DND-41 (cell line): ENCODE results near the gene LY6G6C.
A peak's percentile ranks its signal among the peaks of the same experiment; 100 is the strongest.

Source experiments
- ATAC-seq: fragments of 200-7000 bp; cut with Tn5 transposase; 3 replicates; pipeline ENCODE4 v1.9.1; 2021; ENCODE audit warnings: low read depth; ENCODE audit not compliant: insufficient read depth
- DNase-seq: peaks from one replicate; pipeline ENCODE4 v3.0.0-alpha.2; 2020
- H2AFZ ChIP-seq: 2 replicates; pipeline ENCODE4 v1.6.0; 2012; ENCODE audit warnings: low read depth, low read length
- H3K27ac ChIP-seq: 2 replicates; pipeline ENCODE4 v1.5.1; 2012; ENCODE audit warnings: low read length, inconsistent platforms
- H3K27me3 ChIP-seq: fragments of 200-600 bp; sonication (generic); 2 replicates; pipeline ENCODE4 v1.6.0; 2012; ENCODE audit warnings: low read length, mild to moderate bottlenecking, inconsistent platforms; ENCODE audit not compliant: insufficient read depth, poor library complexity
- H3K36me3 ChIP-seq: 2 replicates; pipeline ENCODE4 v1.5.1; 2012; ENCODE audit warnings: low read length, inconsistent platforms; ENCODE audit not compliant: insufficient read depth
- H3K4me1 ChIP-seq: 2 replicates; pipeline ENCODE4 v1.5.1; 2012; ENCODE audit warnings: mild to moderate bottlenecking, low read length; ENCODE audit not compliant: insufficient read depth
- H3K4me2 ChIP-seq: 2 replicates; pipeline ENCODE4 v1.6.0; 2012; ENCODE audit warnings: mild to moderate bottlenecking, moderate library complexity, low read length, inconsistent platforms; ENCODE audit not compliant: insufficient read depth
- H3K4me3 ChIP-seq, 2 experiments: fragments of 200-600 bp in 1 of 2; shearing (Covaris generic) in 1 of 2; 2 replicates each; pipeline ENCODE4 v1.5.1; 2012 to 2016; ENCODE audit warnings: inconsistent platforms in 2 of 2, low read length in 2 of 2, mild to moderate bottlenecking in 2 of 2, low read depth in 1 of 2, moderate library complexity in 1 of 2
- H3K79me2 ChIP-seq: 2 replicates; pipeline ENCODE4 v1.6.0; 2012; ENCODE audit warnings: low read length, inconsistent platforms; ENCODE audit not compliant: insufficient read depth
- H3K9ac ChIP-seq: 2 replicates; pipeline ENCODE4 v1.6.0; 2012; ENCODE audit warnings: low read depth, mild to moderate bottlenecking, inconsistent platforms, low read length, moderate library complexity
- H3K9me3 ChIP-seq: 2 replicates; pipeline ENCODE4 v1.5.1; 2012; ENCODE audit warnings: low read length, moderate library complexity, mild to moderate bottlenecking, inconsistent platforms; ENCODE audit not compliant: insufficient read depth, severe bottlenecking
- H4K20me1 ChIP-seq: 2 replicates; pipeline ENCODE4 v1.6.0; 2012; ENCODE audit warnings: low read length; ENCODE audit not compliant: insufficient read depth
- EZH2 ChIP-seq: IDR thresholded peaks from 3 replicates; pipeline ENCODE4 v1.6.1; 2012; ENCODE audit warnings: borderline replicate concordance, low read depth, mild to moderate bottlenecking, moderate library complexity, low read length, inconsistent platforms; ENCODE audit not compliant: severe bottlenecking
- TF ChIP-seq, protein P1 (sequence below): IDR thresholded peaks from 2 replicates; pipeline ENCODE4 v1.5.1; 2012; ENCODE audit warnings: borderline replicate concordance, low read length, moderate library complexity, mild to moderate bottlenecking; ENCODE audit not compliant: poor library complexity, severe bottlenecking; ENCODE audit errors: extremely low read depth

Gene LY6G6C

DNA sequence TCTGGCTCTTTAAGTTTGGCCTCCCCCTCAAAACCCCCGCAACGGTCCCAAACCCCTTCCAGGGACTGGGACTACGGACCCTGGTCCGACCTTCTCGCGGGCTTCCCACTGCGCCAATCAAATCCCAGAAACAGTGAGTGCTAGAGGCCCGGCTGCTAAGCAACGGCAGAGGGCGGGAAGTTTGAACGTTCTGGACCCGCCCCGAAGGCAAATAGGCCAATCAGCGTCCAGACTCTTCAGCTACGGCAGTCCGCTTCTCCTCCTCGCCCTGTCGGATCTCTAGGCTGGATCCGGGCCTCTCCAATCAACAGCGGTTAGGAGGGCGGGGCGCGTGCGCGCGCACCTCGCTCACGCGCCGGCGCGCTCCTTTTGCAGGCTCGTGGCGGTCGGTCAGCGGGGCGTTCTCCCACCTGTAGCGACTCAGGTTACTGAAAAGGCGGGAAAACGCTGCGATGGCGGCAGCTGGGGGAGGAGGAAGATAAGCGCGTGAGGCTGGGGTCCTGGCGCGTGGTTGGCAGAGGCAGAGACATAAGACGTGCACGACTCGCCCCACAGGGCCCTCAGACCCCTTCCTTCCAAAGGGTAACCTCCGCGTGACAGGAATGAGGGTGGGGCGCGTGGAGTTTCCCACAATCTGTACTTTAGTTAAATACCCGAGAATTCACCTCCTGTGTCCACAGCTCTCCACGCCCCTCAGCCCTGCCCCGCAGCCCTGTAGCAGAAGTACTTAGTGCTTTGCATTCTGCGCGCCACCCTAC, 18.3 kb upstream of the LY6G6C start, which contains the start of gene MSH5:
Gene MSH5 (plus strand): TSS at position 367 of the 758 bp plus-strand sequence. CDS start 462 bp downstream, outside the sequence.
- peak within 1 kb of the TSS; percentile 99 for H3K9ac ChIP-seq
- peaks cover 3% of the 10 kb centered on the region for H4K20me1 ChIP-seq
- H3K27me3 ChIP-seq, result no peaks in the 10 kb centered on the region
- peaks cover 60% of the 10 kb centered on the region for H3K4me1 ChIP-seq
- H3K4me3 ChIP-seq, result peak within 1 kb of the TSS; percentile 68 to 86
- H3K79me2 ChIP-seq, result peaks cover 56% of the 10 kb centered on the region
- H3K9me3 ChIP-seq, result no peaks in the 10 kb centered on the region
- no peak for TF ChIP-seq EZH2
- peak within 1 kb of the TSS; percentile 76 for H3K4me2 ChIP-seq
- DNase-seq (peak; percentile 99), ATAC-seq (peak; percentile 82)
- H2AFZ ChIP-seq, result peak within 1 kb of the TSS; percentile 61
- peaks cover 38% of the 10 kb centered on the region for H3K36me3 ChIP-seq
- peak within 1 kb of the TSS; percentile 99 for H3K27ac ChIP-seq

DNA sequence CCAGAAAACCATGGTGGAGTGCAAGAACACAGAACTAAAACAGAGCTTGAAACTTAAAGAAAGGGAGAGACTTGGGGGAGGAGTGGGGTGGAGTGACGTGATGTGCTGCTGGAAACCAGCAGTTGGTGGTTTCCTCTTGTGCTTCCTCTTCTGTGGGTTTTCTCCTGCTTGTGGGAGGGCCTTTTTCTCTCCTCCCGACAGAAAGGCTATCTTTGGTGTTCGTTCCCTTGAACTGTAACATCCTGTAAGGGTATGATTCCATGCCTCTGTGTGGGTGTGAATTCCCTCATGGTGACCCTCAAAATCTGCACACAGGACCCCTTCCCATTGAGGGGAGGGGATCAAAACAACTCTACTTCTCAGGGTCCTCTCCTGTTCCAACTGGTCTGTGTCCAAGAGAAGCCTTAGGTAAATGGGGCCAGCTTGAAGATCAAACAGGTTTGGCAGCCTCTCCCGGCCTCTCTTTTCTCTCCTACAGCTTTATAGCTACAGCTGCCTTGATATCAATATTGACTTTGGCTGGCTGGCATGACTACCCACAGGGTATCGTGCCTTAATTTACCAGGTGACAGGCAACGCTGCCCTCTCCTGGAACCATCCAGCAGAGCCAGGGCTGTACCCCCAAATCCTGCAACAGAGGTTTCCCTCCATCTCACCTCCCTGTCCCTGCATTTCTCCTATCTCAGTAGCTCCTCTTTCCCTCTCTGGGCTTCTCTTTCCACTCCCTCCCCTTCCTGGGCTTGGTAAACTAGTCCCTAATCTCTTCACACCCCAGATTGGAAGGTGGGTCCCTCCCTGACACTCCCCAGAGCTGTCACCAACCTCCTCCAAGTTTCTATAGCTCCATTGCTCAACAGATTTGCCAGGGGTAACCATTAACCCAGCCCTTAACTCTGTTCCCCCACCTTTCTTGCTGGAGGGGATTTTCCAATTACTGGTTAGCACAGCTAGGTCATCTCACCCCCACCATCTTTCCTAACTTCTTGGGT, 16.7 kb upstream of the LY6G6C start:
- H3K4me2 ChIP-seq, result peak overlapping the region; percentile 76
- H3K9ac ChIP-seq, result peak overlapping the region; percentile 99
- H3K36me3 ChIP-seq, result peaks cover 35% of the 10 kb centered on the region
- peaks cover 70% of the 10 kb centered on the region for H3K79me2 ChIP-seq
- DNase-seq (peak; percentile 89), ATAC-seq (peak; percentile 47)
- H4K20me1 ChIP-seq, result peaks cover 17% of the 10 kb centered on the region
- H3K4me1 ChIP-seq, result peaks cover 74% of the 10 kb centered on the region
- H2AFZ ChIP-seq, result no peak overlapping the region
- H3K27ac ChIP-seq, result peak overlapping the region; percentile 96
- TF ChIP-seq, protein P1, sequence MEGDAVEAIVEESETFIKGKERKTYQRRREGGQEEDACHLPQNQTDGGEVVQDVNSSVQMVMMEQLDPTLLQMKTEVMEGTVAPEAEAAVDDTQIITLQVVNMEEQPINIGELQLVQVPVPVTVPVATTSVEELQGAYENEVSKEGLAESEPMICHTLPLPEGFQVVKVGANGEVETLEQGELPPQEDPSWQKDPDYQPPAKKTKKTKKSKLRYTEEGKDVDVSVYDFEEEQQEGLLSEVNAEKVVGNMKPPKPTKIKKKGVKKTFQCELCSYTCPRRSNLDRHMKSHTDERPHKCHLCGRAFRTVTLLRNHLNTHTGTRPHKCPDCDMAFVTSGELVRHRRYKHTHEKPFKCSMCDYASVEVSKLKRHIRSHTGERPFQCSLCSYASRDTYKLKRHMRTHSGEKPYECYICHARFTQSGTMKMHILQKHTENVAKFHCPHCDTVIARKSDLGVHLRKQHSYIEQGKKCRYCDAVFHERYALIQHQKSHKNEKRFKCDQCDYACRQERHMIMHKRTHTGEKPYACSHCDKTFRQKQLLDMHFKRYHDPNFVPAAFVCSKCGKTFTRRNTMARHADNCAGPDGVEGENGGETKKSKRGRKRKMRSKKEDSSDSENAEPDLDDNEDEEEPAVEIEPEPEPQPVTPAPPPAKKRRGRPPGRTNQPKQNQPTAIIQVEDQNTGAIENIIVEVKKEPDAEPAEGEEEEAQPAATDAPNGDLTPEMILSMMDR, result peak; percentile 65
- TF ChIP-seq EZH2, result no peak
- no peaks in the 10 kb centered on the region for H3K9me3 ChIP-seq
- no peaks in the 10 kb centered on the region for H3K27me3 ChIP-seq
- H3K4me3 ChIP-seq, result peak overlapping the region; percentile 4 to 62; a peak in 3 of 4 replicates

DNA sequence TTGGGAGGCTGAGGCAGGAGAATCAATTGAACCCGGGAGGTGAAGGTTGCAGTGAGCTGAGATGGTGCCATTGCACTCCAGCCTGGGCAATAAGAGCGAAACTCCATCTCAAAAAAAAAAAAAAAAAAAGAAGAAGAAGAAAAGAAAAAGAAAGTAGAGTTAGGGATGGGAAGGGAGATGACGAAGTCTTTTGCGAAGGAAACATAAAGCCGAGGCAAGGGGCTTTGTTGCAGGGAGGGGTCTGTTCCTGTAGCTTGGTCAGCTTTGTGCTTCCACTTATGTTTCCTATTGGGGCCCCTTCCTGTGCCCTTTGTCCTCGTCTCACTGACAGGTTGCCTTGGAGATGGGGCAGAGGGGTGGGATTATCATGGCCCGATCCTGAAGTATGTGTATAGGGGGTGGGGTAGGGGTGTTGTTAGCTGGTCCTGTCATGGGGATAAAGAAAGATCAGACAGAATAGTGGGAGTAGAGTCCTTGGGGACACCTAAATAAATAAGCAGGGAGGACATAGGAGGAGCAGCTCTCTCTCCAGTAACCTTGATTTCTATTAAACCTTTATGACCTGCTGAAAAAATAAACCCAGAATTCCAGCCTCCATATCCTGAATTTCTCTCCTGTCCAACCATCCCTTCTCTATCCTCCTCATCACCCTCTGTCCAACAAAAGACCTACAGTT, 15.9 kb upstream of the LY6G6C start:
- ATAC-seq (no peak), DNase-seq (peak; percentile 62)
- Histone ChIP-seq H3K9me3 (no peaks in the 10 kb centered on the region), H3K4me1 (peaks cover 74% of the 10 kb centered on the region), H3K4me2 (peak overlapping the region; percentile 76), H3K27me3 (no peaks in the 10 kb centered on the region), H3K27ac (peak overlapping the region; percentile 96), H3K79me2 (peaks cover 67% of the 10 kb centered on the region), H3K9ac (peak overlapping the region; percentile 99), H4K20me1 (peaks cover 19% of the 10 kb centered on the region), H2AFZ (no peak overlapping the region), H3K4me3 (peak overlapping the region in 1 of 2 experiments; percentile 62; a peak in 2 of 4 replicates), H3K36me3 (peaks cover 33% of the 10 kb centered on the region)
- TF ChIP-seq, protein P1, result no peak
- no peak for TF ChIP-seq EZH2
